IPS-NIHi11 (cell line): ENCODE measurements around the gene CACNG7.

Experiments used
- DNase-seq: peaks from one replicate; pipeline ENCODE4 v3.0.0; 2012; ENCODE audit warnings: mixed read lengths, low spot score

The CACNG7 gene

DNA sequence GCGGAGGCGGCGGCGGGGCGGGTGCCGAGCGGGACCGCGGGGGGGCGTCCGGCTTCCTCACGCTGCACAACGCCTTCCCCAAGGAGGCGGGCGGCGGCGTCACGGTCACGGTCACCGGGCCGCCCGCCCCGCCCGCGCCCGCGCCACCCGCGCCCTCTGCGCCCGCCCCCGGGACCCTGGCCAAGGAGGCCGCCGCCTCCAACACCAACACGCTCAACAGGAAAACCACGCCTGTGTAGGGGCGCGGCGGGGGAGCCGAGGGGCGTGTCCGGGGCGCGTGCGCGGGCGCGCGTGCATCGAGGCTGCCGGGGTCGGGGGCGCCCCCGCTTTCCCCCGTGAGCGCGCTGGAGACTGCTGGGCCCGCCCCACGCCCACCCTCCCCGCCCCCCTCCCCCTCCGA is 73.5 kb downstream of the CACNG7 start:
- peak; percentile 72 for DNase-seq

DNA sequence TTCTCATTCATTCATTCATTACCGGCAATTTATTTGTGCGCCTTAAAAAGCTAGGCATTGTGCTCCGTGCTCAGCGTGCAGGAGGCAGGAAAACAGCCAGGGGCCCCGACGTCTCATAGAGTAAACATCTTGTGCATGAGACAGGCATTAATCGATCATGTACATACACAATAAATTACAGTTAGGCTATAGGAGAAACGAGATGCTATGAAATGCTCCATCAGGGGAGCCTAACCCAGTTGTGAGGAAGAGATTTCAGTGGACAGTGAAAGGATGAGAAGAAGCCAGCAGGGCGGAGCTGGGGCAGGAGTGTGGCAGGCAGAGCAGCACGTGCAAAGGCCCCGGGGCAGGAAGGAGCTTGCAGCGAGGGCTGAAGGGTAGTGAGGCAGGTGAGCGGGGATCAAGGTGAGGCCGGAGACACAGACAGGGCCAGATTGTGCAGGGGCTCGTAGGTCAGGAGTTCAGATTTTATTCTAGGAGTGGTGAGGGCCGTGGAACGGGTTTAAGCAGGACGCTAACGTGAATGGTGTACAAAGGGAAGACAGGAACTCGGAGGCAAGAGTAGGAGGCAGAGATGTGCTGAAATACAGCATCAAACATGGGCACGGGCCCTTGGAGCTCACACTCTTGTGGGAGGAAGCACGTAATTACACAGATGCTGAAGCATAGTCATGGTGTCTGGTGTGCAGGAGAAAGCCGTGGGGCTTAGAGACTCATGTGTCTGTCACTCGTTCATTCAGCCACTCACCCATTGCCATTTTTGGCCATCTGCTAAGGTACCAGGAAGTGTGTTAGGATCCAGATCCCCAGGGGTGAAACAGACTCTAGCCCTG is 74.6 kb downstream of the CACNG7 start:
- DNase-seq, result no peak

DNA sequence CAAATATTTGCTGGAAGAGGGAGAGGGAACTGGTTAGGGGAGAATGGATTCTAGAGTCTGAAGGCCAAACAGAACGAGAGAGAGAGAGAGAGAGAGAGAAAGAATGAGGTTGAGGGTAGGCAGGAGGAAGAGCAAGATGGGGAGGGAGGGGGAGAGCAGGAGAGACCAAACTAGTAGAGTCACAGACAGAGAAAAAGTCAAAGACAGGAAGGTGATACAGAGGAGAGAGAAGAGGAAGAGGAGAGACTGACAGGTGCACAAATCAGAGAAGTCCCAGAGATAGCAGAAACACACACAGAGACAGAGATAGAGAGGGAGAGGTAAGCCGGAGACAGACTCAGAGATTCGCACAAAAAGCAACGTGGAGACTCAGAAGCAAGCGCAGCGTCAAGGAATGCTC is 76.8 kb downstream of the CACNG7 start:
- no peak for DNase-seq

DNA sequence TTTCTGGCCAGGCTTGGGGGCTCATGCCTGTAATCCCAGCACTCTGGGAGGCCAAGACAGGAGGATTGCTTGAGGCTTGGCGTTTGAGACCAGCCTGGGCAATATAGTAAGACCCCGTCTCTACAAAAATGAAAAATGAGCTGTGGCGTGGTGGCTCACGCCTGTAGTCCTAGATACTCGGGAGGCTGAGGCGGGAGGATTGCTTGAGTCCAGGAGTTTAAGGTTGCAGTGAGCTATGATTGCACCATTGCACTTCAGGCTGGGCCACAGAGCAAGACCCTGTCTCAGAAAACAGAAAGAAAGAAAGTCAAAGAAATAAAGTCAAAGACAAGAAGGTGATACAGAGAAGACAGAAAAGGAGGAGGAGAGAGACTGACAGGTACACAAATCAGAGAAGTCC is 79.9 kb downstream of the CACNG7 start:
- DNase-seq, result no peak

DNA sequence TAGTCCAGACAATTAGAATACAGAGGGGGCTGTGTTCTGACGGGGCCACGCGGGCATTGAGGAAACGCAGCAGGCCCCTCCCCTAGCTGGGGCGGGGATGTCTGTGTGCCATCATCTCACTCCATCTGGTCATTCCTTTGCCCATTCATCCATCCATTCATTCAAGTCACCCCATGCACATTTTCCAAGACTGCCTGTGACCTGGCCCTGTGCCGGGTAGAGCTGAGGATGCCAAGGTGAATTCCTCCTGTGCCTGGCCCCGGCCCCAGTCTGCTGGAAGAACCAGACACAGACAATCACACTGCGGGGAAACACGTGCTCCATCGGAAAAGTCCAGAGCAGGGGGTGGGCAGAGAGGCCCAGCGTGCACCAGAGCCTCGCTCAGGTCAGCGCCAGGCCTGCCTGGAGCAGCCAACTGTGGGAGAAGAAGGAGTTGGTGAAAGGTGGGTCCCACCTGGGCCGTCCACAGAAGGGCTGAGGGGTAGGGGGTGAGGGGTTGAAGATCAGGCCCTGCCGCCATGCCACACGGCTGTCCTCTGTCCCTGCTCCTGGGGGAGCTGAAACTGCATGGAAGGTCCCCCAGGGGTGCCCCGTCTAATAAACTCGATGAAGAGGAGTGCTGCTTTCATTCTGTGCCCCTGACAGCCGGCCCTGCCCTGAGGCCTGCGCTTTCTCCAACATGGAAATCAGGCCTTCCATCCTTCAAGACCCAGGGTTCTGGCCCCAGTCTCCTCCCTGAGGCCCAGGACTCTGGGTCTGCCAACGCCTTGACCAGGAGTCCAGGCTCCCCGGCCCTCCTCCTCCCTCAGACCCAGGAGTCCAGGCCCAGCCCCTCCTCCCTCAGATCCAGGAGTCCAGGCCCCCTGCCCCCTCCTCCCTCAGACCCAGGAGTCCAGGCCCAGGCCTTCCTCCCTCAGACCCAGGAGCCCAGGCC is 80.8 kb downstream of the CACNG7 start:
- no peak for DNase-seq

DNA sequence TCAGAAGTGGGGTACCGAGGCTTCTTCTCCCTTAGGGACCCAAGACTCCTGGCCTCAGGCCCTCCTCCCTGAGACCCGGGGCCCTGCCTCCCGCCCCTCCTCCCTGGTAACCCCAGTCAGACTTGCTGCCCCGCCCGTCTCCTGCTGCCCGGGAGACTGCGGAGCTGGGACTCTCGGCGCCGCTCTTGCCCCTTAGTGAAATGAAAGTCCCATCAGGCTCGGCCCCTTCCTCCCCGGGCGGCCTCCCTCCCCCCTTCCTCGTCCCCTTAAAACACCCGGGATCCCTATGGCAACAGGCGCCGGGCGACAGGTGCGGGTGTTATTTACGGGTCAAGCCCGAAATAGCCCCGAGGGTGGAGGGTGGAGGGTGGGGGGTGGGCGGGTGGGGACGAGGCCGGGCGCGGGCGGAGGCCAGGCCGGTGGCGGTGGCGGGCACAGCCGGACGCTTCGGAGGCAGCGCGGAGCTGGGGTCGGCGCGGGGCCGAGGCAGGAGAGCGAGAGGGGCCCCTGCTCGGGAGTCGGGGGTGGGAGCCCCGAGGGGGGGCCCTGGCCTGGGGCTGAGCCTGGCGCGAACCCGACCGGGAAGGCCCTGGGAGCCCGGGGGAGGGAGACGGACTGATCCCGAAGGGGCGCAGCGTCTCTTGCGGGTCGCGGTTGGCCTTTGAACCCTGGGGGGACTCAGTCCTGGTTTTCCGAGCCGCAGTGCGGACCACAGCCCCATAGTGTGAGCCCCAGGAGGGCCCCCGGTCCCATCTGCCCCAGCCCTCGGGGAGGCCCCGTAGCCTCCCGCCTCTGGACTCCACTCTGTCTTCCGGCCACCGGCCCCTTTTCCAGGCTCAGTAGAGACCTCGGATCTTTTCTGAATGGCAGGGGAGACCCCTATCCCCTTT is 82.4 kb downstream of the CACNG7 start, which contains the start of gene CACNG6:
TSS of gene CACNG6 (plus strand) at position 414 of the 890 bp plus-strand sequence. CDS start 1,241 bp downstream, outside the sequence.
- DNase-seq, result peak; percentile 78

DNA sequence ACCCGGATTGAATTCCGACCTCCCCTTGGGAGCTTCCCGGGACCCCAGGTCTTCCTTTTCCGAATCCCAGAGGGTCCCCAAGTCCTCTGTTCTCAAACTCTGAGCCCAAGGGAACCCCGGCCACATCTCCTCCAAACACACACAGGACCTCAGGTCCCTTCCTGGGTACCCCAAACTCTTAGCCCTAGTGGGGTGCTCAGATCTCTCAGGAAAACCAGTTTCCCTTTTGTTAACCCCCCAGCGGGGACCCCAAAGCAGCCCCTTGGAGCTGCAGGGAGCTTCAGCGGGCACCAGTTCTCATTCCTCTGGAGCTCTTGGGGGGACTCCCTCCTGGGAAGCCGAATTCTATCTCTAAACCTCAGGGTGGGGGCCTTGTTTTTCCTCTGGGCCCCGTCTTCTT is 83.1 kb downstream of the CACNG7 start:
- DNase-seq, result no peak

DNA sequence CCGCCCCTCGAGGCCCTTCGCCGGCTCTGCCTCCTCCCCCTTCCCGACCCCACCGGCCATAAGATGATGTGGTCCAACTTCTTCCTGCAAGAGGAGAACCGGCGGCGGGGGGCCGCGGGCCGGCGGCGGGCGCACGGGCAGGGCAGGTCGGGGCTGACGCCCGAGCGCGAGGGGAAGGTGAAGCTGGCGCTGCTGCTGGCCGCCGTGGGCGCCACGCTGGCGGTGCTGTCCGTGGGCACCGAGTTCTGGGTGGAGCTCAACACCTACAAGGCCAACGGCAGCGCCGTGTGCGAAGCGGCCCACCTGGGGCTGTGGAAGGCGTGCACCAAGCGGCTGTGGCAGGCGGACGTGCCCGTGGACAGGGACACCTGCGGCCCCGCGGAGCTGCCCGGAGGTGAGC is 83.7 kb downstream of the CACNG7 start:
- no peak for DNase-seq

DNA sequence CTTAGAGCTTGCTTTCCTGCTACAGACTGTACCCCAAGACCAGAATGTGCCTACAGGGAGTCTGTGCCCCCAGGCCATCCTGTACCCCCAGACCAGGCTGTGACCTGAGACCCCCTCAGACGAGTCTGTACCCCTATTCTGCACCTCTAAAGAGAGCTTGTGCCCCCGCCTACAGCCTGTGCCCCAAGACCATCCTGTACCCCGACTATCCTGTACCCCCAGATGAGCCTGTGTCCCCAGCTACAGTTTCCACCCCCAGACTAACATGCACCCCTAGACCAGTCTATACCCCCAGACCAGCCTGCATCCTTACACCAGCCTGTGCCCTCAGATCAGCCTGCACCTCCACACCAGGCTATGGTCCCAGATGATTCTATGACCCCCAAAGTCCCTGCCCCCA is 84.4 kb downstream of the CACNG7 start:
- no peak for DNase-seq
